Measurements from ENCODE around the gene EEF1E1. TPM values are rescaled to one million over a fixed set of nuclear protein-coding genes. Genes with fewer than 3 reads are reported as not detected.
"Not testable (repeated sequence)": the region's sequence is repeated elsewhere in the genome, so short reads cannot be mapped to it uniquely, and the experiment has no call there.

The EEF1E1 gene
- total RNA-seq, 1 donor from 2014 or later: 23.4 TPM

- peak; percentile 98 to 99 for DNase-seq (ENCODE audit: low read depth in 2 of 2)
Observed at GRCh38 chr6:8063761-8064637, 38.3 kb downstream of the EEF1E1 start, which contains the start of gene BLOC1S5. TSS of gene BLOC1S5 (minus strand) at chr6:8064389. CDS start at chr6:8064376, 13 bp downstream.

- DNase-seq (ENCODE audit: low read depth in 2 of 2): no peak
Observed at GRCh38 chr6:8061736-8062135, 40.6 kb downstream of the EEF1E1 start.

GRCh38 chr6:8060346-8060745 lies 42.0 kb downstream of the EEF1E1 start:
- no peak for DNase-seq (ENCODE audit: low read depth in 2 of 2)

- peak; percentile 66 to 72 for DNase-seq (ENCODE audit: low read depth in 2 of 2)
Observed at GRCh38 chr6:8059129-8059528, 43.2 kb downstream of the EEF1E1 start.

GRCh38 chr6:8057793-8058192 lies 44.6 kb downstream of the EEF1E1 start:
- DNase-seq (ENCODE audit: low read depth in 2 of 2): peak in 1 of 2 donors; percentile 36

GRCh38 chr6:8057263-8057662 lies 45.1 kb downstream of the EEF1E1 start:
- no peak for DNase-seq (ENCODE audit: low read depth in 2 of 2)

GRCh38 chr6:8054276-8054675 lies 48.1 kb downstream of the EEF1E1 start:
- DNase-seq (ENCODE audit: low read depth in 2 of 2): no peak

- peak; percentile 79 to 83 for DNase-seq (ENCODE audit: low read depth in 2 of 2)
Observed at GRCh38 chr6:8047541-8048292, 54.6 kb downstream of the EEF1E1 start.

GRCh38 chr6:8045769-8046168 lies 56.6 kb downstream of the EEF1E1 start:
- DNase-seq (ENCODE audit: low read depth in 2 of 2): not testable (repeated sequence)

GRCh38 chr6:8043221-8043620 lies 59.1 kb downstream of the EEF1E1 start:
- no peak for DNase-seq (ENCODE audit: low read depth in 2 of 2)

- no peak for DNase-seq (ENCODE audit: low read depth in 2 of 2)
Observed at GRCh38 chr6:8041913-8042583, 60.3 kb downstream of the EEF1E1 start.

- DNase-seq (ENCODE audit: low read depth in 2 of 2): not testable (repeated sequence)
Observed at GRCh38 chr6:8034107-8034506, 68.2 kb downstream of the EEF1E1 start.

- no peak for DNase-seq (ENCODE audit: low read depth in 2 of 2)
Observed at GRCh38 chr6:8030920-8031319, 71.4 kb downstream of the EEF1E1 start.

Other genes with a start within 250 kb of the EEF1E1 start
- gene TXNDC5, start 191.8 kb downstream of the EEF1E1 start, total RNA-seq: 1,403 and 2,121 TPM in 2 replicates
- gene BLOC1S5, start 38.2 kb downstream of the EEF1E1 start, total RNA-seq: 10.9 and 13.7 TPM in 2 replicates